ENCODE results near the gene DDX1. TPM values are rescaled to one million over a fixed set of nuclear protein-coding genes. Genes with fewer than 3 reads are reported as not detected.

Gene DDX1
- total and polyA plus RNA-seq, 9 of the 15 experiments (the other 6 are each of a cell fraction or from before 2014, with no cell fraction given), result 116 to 277 (median 232) TPM

DNA sequence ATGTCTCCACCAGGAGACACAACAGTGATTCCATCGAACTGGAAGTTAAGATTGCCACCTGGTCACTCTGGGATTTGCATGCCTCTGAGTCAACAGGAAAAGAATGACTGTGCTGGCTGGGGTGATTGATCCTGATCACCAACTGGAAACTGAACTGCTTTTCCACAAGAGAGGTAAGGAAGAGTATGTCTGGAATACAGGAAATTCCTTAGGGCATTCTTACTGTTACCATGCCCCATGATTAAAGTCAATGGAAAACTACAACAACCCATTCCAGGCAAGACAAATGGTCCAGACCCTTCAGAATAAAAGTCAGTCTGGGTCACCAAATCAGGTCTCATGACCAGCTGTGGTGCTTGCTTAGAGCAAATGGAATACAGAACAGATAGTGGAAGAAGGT is 12.0 kb upstream of the DDX1 start:
- 8% methylated on average over 1 of the region's 1 CpG for WGBS (ENCODE audit: insufficient coverage, low coverage, missing lambda C conversion rate)
- POLR2A ChIA-PET, result no interaction called here
- no peaks in the 10 kb centered on the region for H3K79me2 ChIP-seq (ENCODE audit: control insufficient read depth, insufficient read depth, low read length)
- no peak for TF ChIP-seq HCFC1 (IDR thresholded peaks at IDR 0.05; ENCODE audit: low read depth, low read length)
- TF ChIP-seq MYNN (IDR thresholded peaks at IDR 0.05), result peak; percentile 86
- no peak; the same call in 1 of the 2 replicates for TF ChIP-seq MYNN (CRISPR knock-in tag; IDR thresholded peaks at IDR 0.05)
- TF ChIP-seq KDM1A (IDR thresholded peaks at IDR 0.05), result 0 out of 4 replicates have a peak, but pooled peaks of 1 of the 2 experiments have one; percentile 17
- TF ChIP-seq FOSL1 (tag; conservative IDR thresholded peaks at IDR 0.05), result peak; percentile 39; the same call in 1 of the 2 replicates
- intact Hi-C loops (cut with micrococcal nuclease), result loop anchor here (10.0 kb wide), 1 partner anchor 415 kb away; no protein-coding TSS in a partner anchor
- H3K4me1 ChIP-seq (replicated peaks in 1 of 2; ENCODE audit: control insufficient read depth in 2 of 2, insufficient read depth in 2 of 2, low read length in 2 of 2), result peaks cover 0 to 4% of the 10 kb centered on the region in 2 experiments; a peak in 3 of 5 replicates
- FAIRE-seq (no peak), DNase-seq (ENCODE audit: extremely low read depth in 1 of 4, low spot score in 3 of 4) (no peak), ATAC-seq (no peak)
- in situ Hi-C loops (cut with MboI), result loop anchor here (25.0 kb wide), 1 partner anchor 667 kb away; no protein-coding TSS in a partner anchor
- no peaks in the 10 kb centered on the region for H3K9me1 ChIP-seq (ENCODE audit: control insufficient read depth, insufficient read depth, low read length)
- H3K27ac ChIP-seq (ENCODE audit: extremely low read depth, low read depth, low read length), result no peak overlapping the region
- no peak overlapping the region for H3K4me3 ChIP-seq
- H3K9ac ChIP-seq (ENCODE audit: insufficient read depth in 1 of 2, low read depth in 2 of 2, low read length in 2 of 2), result no peak overlapping the region
- H3K36me3 ChIP-seq (ENCODE audit: control insufficient read depth, insufficient read depth, low read length), result no peaks in the 10 kb centered on the region
- no peaks in the 10 kb centered on the region for H3K9me3 ChIP-seq (replicated peaks; ENCODE audit: control insufficient read depth, insufficient read depth, low read depth, low read length)
- no peak overlapping the region for H3K4me2 ChIP-seq (ENCODE audit: insufficient read depth, low read length)
- no peaks in the 10 kb centered on the region for H3K27me3 ChIP-seq (ENCODE audit: control insufficient read depth in 2 of 2, insufficient read depth in 2 of 2, low read length in 2 of 2)
- no TSS peak for BruUV-seq (replicated peaks)
- no peak overlapping the region for H2AFZ ChIP-seq (ENCODE audit: low read depth, low read length)
- CTCF ChIA-PET (ENCODE audit: low intra/inter-chr PET ratio), result no interaction called here
- H4K20me1 ChIP-seq (replicated peaks; ENCODE audit: control insufficient read depth, insufficient read depth, low read length), result no peaks in the 10 kb centered on the region

GRCh38 chr2:15580451-15580850 is 11.2 kb upstream of the DDX1 start:
- H3K9me3 ChIP-seq (replicated peaks; ENCODE audit: control insufficient read depth, insufficient read depth, low read depth, low read length), result no peaks in the 10 kb centered on the region
- CTCF ChIA-PET (ENCODE audit: low intra/inter-chr PET ratio), result no interaction called here
- peaks cover 0 to 4% of the 10 kb centered on the region in 2 experiments; a peak in 3 of 5 replicates for H3K4me1 ChIP-seq (replicated peaks in 1 of 2; ENCODE audit: control insufficient read depth in 2 of 2, insufficient read depth in 2 of 2, low read length in 2 of 2)
- no peak overlapping the region for H3K4me2 ChIP-seq (ENCODE audit: insufficient read depth, low read length)
- H3K4me3 ChIP-seq, result no peak overlapping the region
- no peak overlapping the region for H3K27ac ChIP-seq (ENCODE audit: extremely low read depth, low read depth, low read length)
- FAIRE-seq (no peak), DNase-seq (ENCODE audit: extremely low read depth in 1 of 4, low spot score in 3 of 4) (no peak), ATAC-seq (no peak)
- no peaks in the 10 kb centered on the region for H3K36me3 ChIP-seq (ENCODE audit: control insufficient read depth, insufficient read depth, low read length)
- no peaks in the 10 kb centered on the region for H3K9me1 ChIP-seq (ENCODE audit: control insufficient read depth, insufficient read depth, low read length)
- H3K27me3 ChIP-seq (ENCODE audit: control insufficient read depth in 2 of 2, insufficient read depth in 2 of 2, low read length in 2 of 2), result no peaks in the 10 kb centered on the region
- no TSS peak for BruUV-seq (replicated peaks)
- no peak overlapping the region for H3K9ac ChIP-seq (ENCODE audit: insufficient read depth in 1 of 2, low read depth in 2 of 2, low read length in 2 of 2)
- no peaks in the 10 kb centered on the region for H3K79me2 ChIP-seq (ENCODE audit: control insufficient read depth, insufficient read depth, low read length)
- no peak overlapping the region for H2AFZ ChIP-seq (ENCODE audit: low read depth, low read length)
- TF ChIP-seq ATF4 (CRISPR knock-in tag; IDR thresholded peaks at IDR 0.05) (no peak), ZFP36 (IDR thresholded peaks at IDR 0.05; ENCODE audit: low read depth, low read length, partially characterized antibody) (no peak), MEF2A (IDR thresholded peaks at IDR 0.05; ENCODE audit: control insufficient read depth, low read depth, low read length) (no peak)
- intact Hi-C loops (cut with micrococcal nuclease) (loop anchor here (10.0 kb wide), 1 partner anchor 416 kb away; no protein-coding TSS in a partner anchor), in situ Hi-C loops (cut with MboI) (loop anchor here (25.0 kb wide), 1 partner anchor 668 kb away; no protein-coding TSS in a partner anchor)
- H4K20me1 ChIP-seq (replicated peaks; ENCODE audit: control insufficient read depth, insufficient read depth, low read length), result no peaks in the 10 kb centered on the region
- POLR2A ChIA-PET, result interaction anchor here (0.6 kb wide), 1 partner anchor 177 kb away, joined by 3 read pairs; no protein-coding TSS in a partner anchor
- WGBS (ENCODE audit: insufficient coverage, low coverage, missing lambda C conversion rate), result 92% methylated on average over 2 of the region's 2 CpGs

All from K562 (cell line).